ENCODE results near the gene REXO1.

REXO1 gene

GRCh38 chr19:1847684-1848398 lies 442 bp downstream of the REXO1 start:
- DNase-seq (ENCODE audit: low read depth in 2 of 2): no peak

GRCh38 chr19:1847348-1847683 lies 967 bp downstream of the REXO1 start:
- DNase-seq (ENCODE audit: low read depth in 2 of 2): no peak

GRCh38 chr19:1846517-1847204 lies 1.6 kb downstream of the REXO1 start:
- DNase-seq (ENCODE audit: low read depth in 2 of 2): no peak

GRCh38 chr19:1845642-1846041 lies 2.6 kb downstream of the REXO1 start:
- DNase-seq (ENCODE audit: low read depth in 2 of 2): no peak

- no peak for DNase-seq (ENCODE audit: low read depth in 2 of 2)
These were observed 3.2 kb downstream of the REXO1 start for GRCh38 chr19:1845125-1845515.

- DNase-seq (ENCODE audit: low read depth in 2 of 2): no peak
These were observed 3.7 kb downstream of the REXO1 start for GRCh38 chr19:1844513-1845124.

GRCh38 chr19:1843646-1844394 lies 4.5 kb downstream of the REXO1 start:
- DNase-seq (ENCODE audit: low read depth in 2 of 2): no peak

GRCh38 chr19:1843116-1843515 lies 5.2 kb downstream of the REXO1 start:
- DNase-seq (ENCODE audit: low read depth in 2 of 2): no peak

- no peak for DNase-seq (ENCODE audit: low read depth in 2 of 2)
These were observed 6.9 kb downstream of the REXO1 start for GRCh38 chr19:1841209-1841924.

GRCh38 chr19:1840541-1841115 lies 7.7 kb downstream of the REXO1 start:
- DNase-seq (ENCODE audit: low read depth in 2 of 2): no peak

- DNase-seq (ENCODE audit: low read depth in 2 of 2): no peak
These were observed 8.4 kb downstream of the REXO1 start for GRCh38 chr19:1839658-1840540.

GRCh38 chr19:1837625-1838105 lies 10.6 kb downstream of the REXO1 start:
- no peak for DNase-seq (ENCODE audit: low read depth in 2 of 2)

- no peak for DNase-seq (ENCODE audit: low read depth in 2 of 2)
These were observed 11.1 kb downstream of the REXO1 start for GRCh38 chr19:1837222-1837565.

GRCh38 chr19:1836458-1837221 lies 11.6 kb downstream of the REXO1 start:
- DNase-seq (ENCODE audit: low read depth in 2 of 2): no peak

- DNase-seq (ENCODE audit: low read depth in 2 of 2): no peak
These were observed 14.7 kb downstream of the REXO1 start for GRCh38 chr19:1833540-1833939.

- no peak for DNase-seq (ENCODE audit: low read depth in 2 of 2)
These were observed 16.1 kb downstream of the REXO1 start for GRCh38 chr19:1832046-1832663.

GRCh38 chr19:1830978-1831377 lies 17.3 kb downstream of the REXO1 start:
- DNase-seq (ENCODE audit: low read depth in 2 of 2): no peak

- no peak for DNase-seq (ENCODE audit: low read depth in 2 of 2)
These were observed 17.7 kb downstream of the REXO1 start for GRCh38 chr19:1830568-1830967.

- DNase-seq (ENCODE audit: low read depth in 2 of 2): no peak
These were observed 18.3 kb downstream of the REXO1 start for GRCh38 chr19:1829958-1830357.

Measured in stimulated activated CD4-positive, alpha-beta T cell treated with anti-CD3 and anti-CD28 coated beads, Interleukin-1b, Interleukin-23, amount 100 ng/mL, for 1 hour (primary cell).